Neural cell (in vitro differentiated cells): ENCODE measurements around the gene TRMU. TPM values are rescaled to one million over a fixed set of nuclear protein-coding genes. Genes with fewer than 3 reads are reported as not detected.

ENCODE experiments used
- H2AFZ ChIP-seq: fragments of 200-600, 300-800 bp; sonication (generic), shearing (Covaris generic); 2 replicates; pipeline ENCODE4 v1.6.0; 2014; ENCODE audit warnings: low read depth, mild to moderate bottlenecking, antibody characterized with exemption, low read length, moderate library complexity
- H3F3A ChIP-seq: fragments of 200-600 bp; shearing (Covaris generic); 2 replicates; pipeline ENCODE4 v1.6.1; 2016; ENCODE audit warnings: mild to moderate bottlenecking, moderate library complexity, mixed read lengths, antibody characterized with exemption, low read length; ENCODE audit not compliant: insufficient read depth, poor library complexity, severe bottlenecking
- H3K27ac ChIP-seq: fragments of 200-600, 300-800 bp; sonication (generic), shearing (Covaris generic); 2 replicates; pipeline ENCODE4 v1.5.1; 2014; ENCODE audit warnings: mild to moderate bottlenecking, low read length, moderate library complexity
- H3K27me3 ChIP-seq: fragments of 300-800, 200-600 bp; sonication (generic), shearing (Covaris generic); 2 replicates; pipeline ENCODE4 v1.6.0; 2014; ENCODE audit warnings: mild to moderate bottlenecking, low read depth, low read length, moderate library complexity; ENCODE audit not compliant: insufficient read depth
- H3K36me3 ChIP-seq: fragments of 300-800, 200-600 bp; sonication (generic), shearing (Covaris generic); 2 replicates; pipeline ENCODE4 v1.5.1; 2014; ENCODE audit warnings: mild to moderate bottlenecking, antibody characterized with exemption, low read length, moderate library complexity; ENCODE audit not compliant: insufficient read depth
- H3K4me2 ChIP-seq: fragments of 300-800, 200-600 bp; sonication (generic), shearing (Covaris generic); 2 replicates; pipeline ENCODE4 v1.6.0; 2014; ENCODE audit warnings: mild to moderate bottlenecking, low read length
- H3K4me3 ChIP-seq: fragments of 300-800, 200-600 bp; sonication (generic), shearing (Covaris generic); 2 replicates; pipeline ENCODE4 v1.5.1; 2014; ENCODE audit warnings: mild to moderate bottlenecking, low read length, moderate library complexity
- H3K79me2 ChIP-seq: fragments of 200-600 bp; shearing (Covaris generic); replicated peaks from 2 replicates; pipeline ENCODE4 v1.6.0; 2014; ENCODE audit warnings: mild to moderate bottlenecking, low read length, moderate library complexity; ENCODE audit not compliant: insufficient read depth
- H3K9ac ChIP-seq: fragments of 300-800, 200-600 bp; sonication (generic), shearing (Covaris generic); 2 replicates; pipeline ENCODE4 v1.6.1; 2016; ENCODE audit warnings: mild to moderate bottlenecking, low read length, mixed read lengths
- H3K9me2 ChIP-seq: fragments of 200-600 bp; shearing (Covaris generic); 2 replicates; pipeline ENCODE4 v1.6.1; 2016; ENCODE audit warnings: mild to moderate bottlenecking, low read length, mixed read lengths; ENCODE audit not compliant: insufficient read depth
- H3K9me3 ChIP-seq: fragments of 200-600, 300-800 bp; sonication (generic), shearing (Covaris generic); 2 replicates; pipeline ENCODE4 v1.6.1; 2016; ENCODE audit warnings: mild to moderate bottlenecking, mixed run types, low read length, moderate library complexity, mixed read lengths
- H4K20me1 ChIP-seq: fragments of 200-600 bp; shearing (Covaris generic); 2 replicates; pipeline ENCODE4 v1.6.1; 2016; ENCODE audit warnings: mild to moderate bottlenecking, mixed run types; ENCODE audit not compliant: insufficient read depth
- CTCF ChIP-seq: fragments of 450-650 bp; IDR thresholded peaks from 2 replicates; pipeline ENCODE4 v1.5.1; 2014; ENCODE audit warnings: antibody characterized with exemption, mild to moderate bottlenecking, moderate library complexity; ENCODE audit not compliant: poor library complexity, severe bottlenecking
- EP300 ChIP-seq: fragments of 450-650 bp; conservative IDR thresholded peaks from 2 replicates; pipeline ENCODE4 v1.6.1; 2014; ENCODE audit warnings: antibody characterized with exemption, mild to moderate bottlenecking, moderate library complexity; ENCODE audit not compliant: poor library complexity, severe bottlenecking
- EZH2 ChIP-seq: fragments of 200-600, 300-800 bp; shearing (Covaris generic), sonication (generic); IDR thresholded peaks from 2 replicates; pipeline ENCODE4 v1.6.1; 2014; ENCODE audit warnings: antibody characterized with exemption, low read length, borderline replicate concordance, mild to moderate bottlenecking; ENCODE audit not compliant: insufficient read depth, poor library complexity, severe bottlenecking
- MXI1 ChIP-seq: fragments of 450-650 bp; conservative IDR thresholded peaks from 2 replicates; pipeline ENCODE4 v1.6.1; 2014; ENCODE audit warnings: antibody characterized with exemption, mild to moderate bottlenecking; ENCODE audit not compliant: poor library complexity, severe bottlenecking
- POLR2AphosphoS5 ChIP-seq: IDR thresholded peaks from 2 replicates; pipeline ENCODE4 v1.6.1; 2012
- RAD21 ChIP-seq: fragments of 450-650 bp; conservative IDR thresholded peaks from 2 replicates; pipeline ENCODE4 v1.6.1; 2014; ENCODE audit warnings: antibody characterized with exemption, mild to moderate bottlenecking, moderate library complexity
- REST ChIP-seq: IDR thresholded peaks from 2 replicates; pipeline ENCODE4 v1.6.1; 2012; ENCODE audit warnings: borderline replicate concordance
- SMC3 ChIP-seq: fragments of 450-650 bp; conservative IDR thresholded peaks from 2 replicates; pipeline ENCODE4 v1.6.1; 2014; ENCODE audit warnings: antibody characterized with exemption, mild to moderate bottlenecking, moderate library complexity; ENCODE audit not compliant: poor library complexity
- TAF1 ChIP-seq: IDR thresholded peaks from 2 replicates; pipeline ENCODE4 v1.6.1; 2012; ENCODE audit warnings: low read depth
- polyA plus RNA-seq: library from polyadenylated mRNA; depleted of rRNA; stranded (reverse); fragments of >200 nt; gene quantifications from 2 replicates; pipeline ENCODE4 v1.2.3, GENCODE V29; 2014

TRMU gene
- polyA plus RNA-seq, 1 donor from 2014 or later, result 72.9 TPM

GRCh38 chr22:46377525-46378425 lies 42.3 kb downstream of the TRMU start:
- Histone ChIP-seq H3K9me3 (no peaks in the 10 kb centered on the region), H3K9ac (no peak overlapping the region), H3K27ac (no peak overlapping the region), H3K4me2 (no peak overlapping the region), H3F3A (no peaks in the 10 kb centered on the region), H3K27me3 (no peaks in the 10 kb centered on the region), H2AFZ (no peak overlapping the region), H3K4me3 (no peak overlapping the region), H3K79me2 (no peaks in the 10 kb centered on the region), H3K36me3 (no peaks in the 10 kb centered on the region), H3K9me2 (no peaks in the 10 kb centered on the region), H4K20me1 (no peaks in the 10 kb centered on the region)
- TF ChIP-seq REST (no peak), MXI1 (no peak), SMC3 (no peak), TAF1 (no peak), EZH2 (no peak), CTCF (no peak), RAD21 (no peak), EP300 (no peak)

- Histone ChIP-seq H3K9me2 (no peaks in the 10 kb centered on the region), H3K9ac (no peak overlapping the region), H3K79me2 (no peaks in the 10 kb centered on the region), H3K4me2 (no peak overlapping the region), H4K20me1 (no peaks in the 10 kb centered on the region), H2AFZ (no peak overlapping the region), H3F3A (no peaks in the 10 kb centered on the region), H3K27ac (no peak overlapping the region), H3K9me3 (no peaks in the 10 kb centered on the region), H3K4me3 (no peak overlapping the region), H3K27me3 (no peaks in the 10 kb centered on the region), H3K36me3 (no peaks in the 10 kb centered on the region)
- TF ChIP-seq REST (no peak), CTCF (no peak), MXI1 (no peak), EZH2 (no peak), POLR2AphosphoS5 (no peak), RAD21 (no peak), EP300 (no peak), TAF1 (no peak), SMC3 (no peak)
Measured at GRCh38 chr22:46378426-46379065, 43.0 kb downstream of the TRMU start.
